NCI-H1436 treated with DMSO at 0.1 percent for 48 hours (cell line): Measurements from ENCODE around the gene TTC34.

Experiments used
- DNase-seq: peaks from one replicate; lab custom pipeline; 2025; lab: John Stamatoyannopoulos, UW

TTC34 gene

DNA sequence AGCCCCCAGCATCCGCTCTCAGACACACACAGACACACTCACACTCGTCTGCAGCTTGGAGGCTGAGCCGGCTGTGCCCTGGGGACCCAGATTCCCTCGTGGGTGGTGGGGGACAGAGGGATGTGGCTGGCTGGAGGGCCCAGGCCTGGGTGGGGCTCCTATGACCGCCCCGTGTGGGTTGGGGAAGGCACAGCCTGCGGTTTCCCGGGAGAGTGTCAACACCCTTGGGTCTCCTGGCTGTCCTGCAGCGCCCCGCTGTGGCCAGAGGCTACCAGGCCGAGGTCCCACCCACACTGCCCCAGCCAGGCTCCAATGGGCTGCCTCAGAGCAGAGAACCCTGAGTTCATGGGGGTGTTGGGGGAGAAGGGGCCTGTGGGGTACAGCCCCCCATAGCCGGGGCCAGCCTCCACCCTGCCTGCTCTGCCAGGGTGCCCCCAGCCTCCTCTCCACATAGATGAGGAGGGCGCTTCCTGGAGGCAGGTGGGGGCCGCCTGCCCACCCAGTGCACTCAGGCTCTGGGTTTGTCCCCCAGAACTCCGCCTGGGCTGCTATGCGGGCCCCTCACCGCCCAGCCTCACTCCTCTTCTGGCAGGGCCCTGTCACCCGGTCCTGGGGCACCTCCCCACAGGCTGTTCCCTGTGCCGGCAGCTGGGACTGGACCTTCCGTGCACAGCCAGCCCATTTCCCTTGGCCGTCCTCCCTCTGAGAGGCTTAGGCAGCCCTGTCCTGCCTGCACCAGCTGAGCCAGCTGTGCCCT lies at the start of gene TTC34:
Gene TTC34 (minus strand): TSS at position 159 of the 757 bp plus-strand sequence. CDS start 866 bp downstream, outside the sequence.
- DNase-seq, result no peak

DNA sequence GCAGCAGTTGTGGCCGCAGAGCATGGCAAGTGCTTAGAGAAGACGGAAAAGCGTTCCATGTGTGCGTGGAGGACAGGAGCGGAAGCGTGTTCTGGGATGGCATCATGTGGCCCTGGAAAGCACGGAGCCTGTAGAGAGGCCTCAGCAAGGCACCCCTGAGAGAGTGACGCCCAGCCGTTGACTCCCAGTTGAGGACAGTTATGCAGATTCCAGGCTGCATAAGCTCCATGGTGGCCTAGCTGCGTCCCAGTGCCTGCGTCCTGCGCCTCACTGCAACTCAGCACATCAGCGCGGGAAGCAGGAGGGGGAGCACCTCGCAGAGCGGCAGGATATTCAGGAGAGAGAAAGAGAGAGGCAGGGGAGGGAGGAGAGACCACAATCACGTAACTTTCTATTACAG lies 49.0 kb upstream of the TTC34 start:
- no peak for DNase-seq

DNA sequence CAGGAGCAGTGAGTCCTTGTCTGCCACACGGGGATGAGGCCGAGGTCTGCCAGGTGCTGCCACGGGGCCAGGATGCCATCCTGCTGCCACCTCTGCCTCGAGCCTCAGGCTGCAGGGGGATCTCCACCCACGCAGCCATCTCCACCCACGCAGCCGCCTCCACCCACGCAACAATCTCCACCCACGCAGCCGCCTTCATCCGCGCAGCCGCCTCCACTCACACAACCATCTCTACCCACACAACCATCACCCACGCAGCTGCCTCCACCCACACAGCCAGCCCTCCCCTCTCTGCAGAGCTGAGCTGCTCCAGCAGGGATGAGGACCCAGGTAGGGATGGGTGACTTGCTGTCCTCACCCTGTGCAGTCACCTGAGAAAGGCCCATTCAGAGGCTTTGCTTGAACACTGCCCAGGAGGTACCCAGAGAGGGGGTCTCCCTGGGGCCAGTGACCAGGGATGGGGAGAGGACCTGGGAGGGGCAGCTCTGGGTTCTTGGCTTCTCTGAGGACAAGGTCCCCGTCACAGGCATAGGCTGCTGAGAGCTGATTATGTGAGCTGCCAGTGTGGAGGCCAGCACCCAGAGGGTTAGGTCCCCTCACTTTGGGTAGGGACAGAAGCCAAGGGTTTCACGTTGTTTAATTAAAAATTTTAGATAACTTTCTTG lies 46.6 kb upstream of the TTC34 start:
- DNase-seq, result no peak

GRCh38 chr1:2847086-2847985 lies 45.8 kb upstream of the TTC34 start:
- no peak for DNase-seq

DNA sequence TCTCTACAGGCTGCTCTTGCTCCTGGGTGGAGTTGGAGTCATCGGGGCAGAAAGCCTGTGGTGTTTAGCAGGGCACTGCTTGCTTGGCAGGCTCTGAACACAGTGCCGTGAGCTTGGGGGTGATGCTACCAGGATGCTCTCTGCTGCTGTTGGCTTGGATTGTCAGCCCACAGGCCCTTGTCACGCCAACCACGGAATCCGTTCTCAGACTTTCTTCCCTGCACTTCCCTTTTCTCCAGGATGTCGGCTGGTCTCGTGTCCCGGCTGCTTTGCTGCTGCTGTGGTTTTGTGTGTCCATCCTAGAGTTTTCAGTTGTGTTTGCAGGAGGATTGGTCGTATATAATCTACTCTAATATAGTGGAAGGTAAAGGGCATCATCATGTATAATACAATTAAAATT lies 44.4 kb upstream of the TTC34 start:
- DNase-seq, result no peak

DNA sequence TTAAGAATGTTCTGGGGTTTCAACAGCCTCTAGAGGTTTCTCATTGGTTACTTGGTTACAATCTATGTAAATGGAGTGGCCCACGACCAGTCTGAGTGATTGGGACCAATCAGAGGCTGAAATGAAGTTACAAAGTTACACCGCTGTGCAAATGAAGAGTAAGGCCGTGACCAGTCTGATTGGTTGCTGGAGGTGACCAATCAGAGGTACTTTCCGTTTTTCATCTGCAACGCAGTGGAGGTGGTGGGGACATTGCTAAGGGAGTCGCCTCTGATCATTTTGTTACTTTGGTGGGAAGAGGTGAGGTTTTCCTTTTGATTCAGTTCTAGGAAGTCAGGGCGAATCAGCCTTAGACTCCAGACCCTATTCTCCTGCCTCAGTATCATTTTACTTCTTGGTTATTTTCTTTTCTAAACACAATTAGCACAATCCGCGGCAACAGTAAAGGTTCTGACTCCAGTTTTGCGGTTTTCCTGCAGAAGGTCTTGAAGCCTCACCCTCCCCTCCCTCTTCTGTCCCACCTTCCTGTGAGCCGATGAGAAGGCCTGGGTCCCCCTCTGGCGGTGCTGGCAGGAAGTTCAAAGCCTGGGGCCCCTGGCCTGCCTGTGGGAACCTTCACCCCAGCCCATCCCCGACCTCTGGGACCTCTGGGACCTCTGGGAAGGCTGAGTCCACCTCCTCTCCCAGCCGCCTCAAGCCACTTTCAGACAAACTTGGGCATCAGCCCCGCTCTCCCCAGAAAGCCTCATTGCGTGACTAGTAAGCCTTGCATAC lies 38.7 kb upstream of the TTC34 start:
- DNase-seq, result no peak

GRCh38 chr1:2837823-2838222 lies 36.3 kb upstream of the TTC34 start:
- DNase-seq, result no peak

DNA sequence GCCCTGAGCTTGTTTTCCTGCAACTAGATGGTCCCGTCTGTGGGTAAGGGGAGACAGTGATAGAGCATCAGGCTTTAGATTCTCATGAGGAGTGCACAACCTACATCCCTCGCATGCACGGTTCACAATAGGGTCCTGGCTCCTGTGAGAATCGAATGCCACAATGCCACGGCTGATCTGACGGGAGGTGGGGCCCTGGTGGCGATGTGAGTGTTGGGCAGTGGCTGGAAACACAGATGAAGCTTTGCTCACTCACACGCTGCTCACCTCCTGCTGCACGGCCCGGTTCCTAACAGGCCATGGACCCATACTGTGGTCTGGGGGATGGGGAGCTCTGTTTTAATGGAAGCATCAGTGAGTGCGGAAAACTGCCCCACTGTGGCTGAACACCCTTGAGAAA lies 35.8 kb upstream of the TTC34 start:
- no peak for DNase-seq

DNA sequence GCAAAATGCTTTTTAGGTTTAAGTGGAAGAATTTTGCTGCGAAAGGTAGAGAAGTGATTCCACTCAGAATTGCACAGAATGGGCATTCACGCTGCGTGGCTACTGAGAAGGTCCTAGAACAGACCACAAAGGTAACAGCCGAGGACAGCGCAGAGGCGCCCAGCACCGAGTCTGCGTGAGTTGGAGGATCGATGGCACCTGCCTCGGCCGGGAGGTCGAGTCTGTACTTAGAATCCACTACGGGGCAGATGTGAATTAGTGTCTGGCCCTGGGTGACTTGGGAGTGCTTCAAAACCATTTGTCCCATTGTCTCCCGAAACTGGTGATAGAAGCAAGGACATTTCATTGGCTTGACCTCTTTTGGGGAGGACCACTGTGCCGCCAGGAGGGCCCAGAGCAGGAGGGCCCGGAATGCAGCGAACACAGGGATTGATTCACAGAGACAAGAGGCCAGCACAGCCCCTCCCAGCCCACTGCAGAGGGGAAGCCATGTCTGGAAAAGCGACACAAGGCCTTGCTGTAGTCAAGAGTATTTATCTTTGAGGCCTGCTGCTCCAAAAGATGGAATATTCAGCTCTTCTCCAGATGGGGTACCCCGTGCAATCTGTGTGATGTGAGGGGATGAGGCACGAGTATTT lies 35.0 kb upstream of the TTC34 start:
- no peak for DNase-seq

DNA sequence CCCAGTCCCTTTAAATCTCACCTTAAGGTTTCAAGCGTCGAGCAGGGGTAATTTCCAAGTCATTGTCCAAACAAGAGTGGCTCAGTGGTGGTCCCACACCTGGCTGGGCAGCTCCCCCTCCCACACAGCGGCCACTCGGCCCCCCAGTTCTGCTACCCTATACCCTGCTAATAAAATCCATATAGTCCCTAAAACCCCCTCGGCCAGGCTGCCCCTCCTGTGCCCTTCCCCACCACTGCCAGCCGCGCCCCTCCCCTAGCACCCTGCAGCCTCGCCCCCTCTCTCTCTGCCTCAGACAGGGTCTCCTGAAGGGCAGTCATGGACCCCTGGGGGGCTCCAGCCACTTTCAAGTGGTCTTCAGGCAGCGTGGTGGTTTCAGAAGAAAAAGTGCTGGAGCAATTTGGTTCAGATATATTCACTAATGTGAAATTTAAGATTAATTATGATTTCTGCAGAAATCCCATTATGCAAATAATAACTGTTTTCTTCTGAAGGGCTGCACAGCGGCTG lies 34.2 kb upstream of the TTC34 start:
- no peak for DNase-seq

GRCh38 chr1:2834741-2835564 lies 33.5 kb upstream of the TTC34 start:
- no peak for DNase-seq

- DNase-seq, result no peak
These were observed 32.6 kb upstream of the TTC34 start for GRCh38 chr1:2834146-2834475.

- DNase-seq, result no peak
These were observed 32.1 kb upstream of the TTC34 start for GRCh38 chr1:2833454-2834145.

DNA sequence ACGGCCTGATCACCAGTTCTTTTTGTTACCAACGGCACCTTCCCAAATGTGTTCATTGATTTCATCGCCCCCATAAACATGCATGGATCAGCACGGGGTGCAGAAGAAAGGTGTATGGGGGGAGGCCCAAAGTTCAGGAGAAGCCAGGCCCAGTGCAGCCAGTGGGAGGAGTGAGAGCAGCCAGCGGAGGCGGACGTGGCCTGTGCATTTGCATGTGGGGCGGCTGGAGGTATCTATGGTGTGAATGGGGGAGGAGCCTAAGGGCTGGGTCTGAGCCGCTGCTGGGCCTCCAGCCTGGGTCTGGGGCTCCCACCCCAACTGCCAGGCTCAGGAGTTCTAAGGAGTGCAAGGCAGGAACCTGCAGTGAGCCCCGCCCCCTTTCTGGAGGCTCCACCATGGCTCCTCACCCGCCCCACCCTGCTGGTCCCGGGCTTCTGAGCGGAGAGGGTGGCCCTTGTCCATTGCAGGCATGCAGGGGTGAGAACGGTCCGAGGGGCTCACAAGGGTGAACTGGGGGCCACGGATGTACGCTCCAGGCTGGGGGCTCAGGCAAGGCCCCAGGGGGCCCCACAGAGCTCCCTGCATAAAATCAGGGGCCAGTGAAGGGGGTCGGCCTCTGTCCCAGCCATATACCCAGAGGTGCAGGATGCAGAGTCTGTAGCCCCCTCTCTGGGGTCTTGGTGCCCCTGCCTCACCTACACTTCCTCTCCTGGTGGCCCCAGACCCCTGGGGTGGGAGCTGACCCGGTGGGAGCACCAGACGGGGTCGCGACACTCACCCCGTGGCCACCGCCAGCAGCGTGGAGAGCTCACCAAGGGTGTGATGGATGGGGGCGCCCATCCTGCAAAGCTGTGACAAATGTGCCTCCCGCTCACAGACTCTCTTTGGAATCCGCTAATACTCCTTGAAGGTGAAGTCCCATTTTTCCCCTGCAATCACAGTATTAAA lies 31.3 kb upstream of the TTC34 start:
- DNase-seq, result no peak

GRCh38 chr1:2831596-2832212 lies 30.2 kb upstream of the TTC34 start:
- DNase-seq, result no peak

DNA sequence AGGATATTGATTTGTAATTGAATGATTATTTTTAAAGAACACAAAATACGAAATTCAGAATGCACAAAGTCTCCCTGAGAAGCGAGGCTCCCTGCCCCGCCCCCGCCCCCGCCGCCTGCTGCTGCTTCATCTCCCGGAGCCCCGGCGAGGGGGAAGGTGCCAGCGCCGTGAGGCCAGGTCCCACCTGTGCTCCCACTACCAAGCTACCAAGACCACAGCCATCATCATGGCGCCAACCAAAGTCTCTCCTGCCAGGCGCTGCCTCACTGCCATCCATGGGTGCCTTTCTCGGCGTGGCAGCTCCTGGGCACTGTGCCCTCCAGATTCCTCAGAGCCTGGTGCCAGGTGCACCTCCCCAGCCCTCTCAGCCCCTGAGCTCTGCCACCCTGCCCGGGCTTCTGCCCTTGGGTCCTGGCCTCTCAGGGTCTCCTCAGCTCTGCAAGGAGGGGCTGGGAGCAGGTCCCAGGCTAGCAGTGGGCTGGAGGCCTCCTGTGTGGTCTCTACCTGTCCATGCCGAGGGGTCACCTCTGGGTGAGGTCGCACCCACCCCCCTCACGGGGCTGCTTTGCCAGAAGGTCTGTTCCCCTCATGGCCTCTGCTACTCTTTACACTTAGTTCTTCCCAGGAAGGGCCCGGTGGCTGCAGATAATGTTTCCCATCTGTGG lies 29.4 kb upstream of the TTC34 start:
- DNase-seq, result no peak

DNA sequence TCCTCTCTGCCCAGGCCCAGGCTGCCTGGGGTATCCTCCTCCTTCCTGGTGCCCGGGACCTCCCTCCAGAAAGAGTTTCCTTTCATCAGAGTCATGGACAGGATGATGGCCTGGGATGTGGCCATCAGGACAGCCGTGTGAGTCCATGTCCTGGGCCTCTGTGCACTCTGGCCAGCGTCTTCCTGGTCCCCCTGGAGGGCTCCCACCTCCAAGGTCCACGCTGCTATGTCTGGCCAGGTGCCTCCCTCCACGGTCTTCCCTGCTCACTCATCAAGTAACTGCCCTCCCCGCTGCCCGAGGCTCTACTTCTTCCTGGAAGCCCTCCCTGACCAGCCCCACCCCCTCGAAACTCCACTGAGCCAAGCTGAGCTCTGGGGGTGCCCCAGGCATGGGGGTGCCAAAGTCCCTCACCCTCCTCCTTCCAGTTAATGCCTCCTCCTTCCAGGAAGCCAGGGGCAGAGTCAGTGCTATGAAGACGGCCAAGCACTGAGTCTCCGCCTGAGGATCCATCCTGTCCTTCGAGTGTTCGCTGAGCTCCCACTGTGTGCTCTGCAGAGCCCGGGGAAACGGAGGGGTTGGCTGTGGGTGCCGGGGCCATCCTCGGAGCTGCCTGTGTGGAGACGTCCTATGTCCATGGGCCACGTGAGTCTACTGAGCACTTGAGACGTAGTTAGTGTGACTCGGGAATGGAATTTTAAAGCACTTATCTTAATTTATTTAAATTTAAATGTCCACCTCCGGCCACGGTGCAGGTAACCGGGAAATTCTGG lies 28.5 kb upstream of the TTC34 start:
- DNase-seq, result no peak
